Measurements from ENCODE around the gene RPGRIP1L.

The RPGRIP1L gene

DNA sequence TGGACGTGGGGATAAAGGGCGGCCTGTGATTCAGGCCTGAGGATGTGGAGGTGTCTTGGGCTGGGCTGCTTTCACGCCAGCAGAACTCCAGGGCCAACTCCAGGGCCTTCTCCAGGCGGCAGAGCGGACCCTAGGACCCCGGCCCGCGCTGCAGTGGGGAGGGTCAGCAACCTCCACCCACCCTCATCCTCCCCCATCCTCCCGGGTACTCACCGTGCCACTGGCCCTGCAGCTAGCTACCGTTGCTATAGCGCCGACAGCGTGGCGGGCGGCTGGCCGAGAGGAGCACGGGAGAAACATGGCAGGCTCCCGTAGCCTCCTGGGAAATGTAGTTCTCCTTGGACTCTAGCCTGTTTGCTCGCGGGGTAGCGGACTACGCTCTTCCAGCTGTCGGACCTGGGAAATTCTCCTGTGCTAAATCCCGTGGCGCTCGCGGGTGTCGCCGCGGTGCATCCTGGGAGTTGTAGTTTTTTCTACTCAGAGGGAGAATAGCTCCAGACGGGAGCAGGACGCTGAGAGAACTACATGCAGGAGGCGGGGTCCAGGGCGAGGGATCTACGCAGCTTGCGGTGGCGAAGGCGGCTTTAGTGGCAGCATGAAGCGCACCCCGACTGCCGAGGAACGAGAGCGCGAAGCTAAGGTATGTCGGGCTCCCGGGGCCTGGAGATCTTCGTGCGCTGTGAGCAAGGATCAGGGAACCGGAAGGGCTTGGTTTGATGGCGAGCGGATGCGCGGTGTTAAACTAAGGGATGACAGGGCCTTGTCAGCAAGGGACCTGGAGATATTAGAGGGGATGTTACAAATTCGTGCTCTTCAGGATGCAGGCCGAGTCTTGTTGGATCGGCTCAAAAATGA is at the start of gene RPGRIP1L, which contains the start of gene FTO:
RPGRIP1L (minus strand) TSS at position 270 of the 855 bp plus-strand sequence. CDS start 3,136 bp downstream, outside the sequence.
FTO (plus strand) TSS at position 567 of the 855 bp plus-strand sequence.
- DNase-seq: peak; percentile 99

DNA sequence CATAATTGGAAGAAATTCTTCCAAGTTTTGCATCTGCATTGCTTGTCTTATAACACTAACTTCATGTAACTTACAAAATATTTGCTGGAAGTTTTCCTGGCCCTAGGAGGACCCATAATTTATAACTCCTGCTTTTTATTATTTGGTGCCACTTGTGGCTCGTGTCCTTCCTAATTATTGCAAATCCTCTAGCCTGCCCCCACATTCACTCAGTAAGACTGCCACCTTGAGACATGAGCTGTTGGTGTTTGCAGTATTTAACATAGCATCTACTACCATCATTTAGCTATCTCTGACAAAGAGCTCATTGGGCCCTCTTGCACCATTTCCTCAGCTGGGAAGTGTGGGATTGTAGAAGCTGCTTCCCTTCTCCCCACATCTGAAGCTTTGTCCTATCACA is 49.8 kb upstream of the RPGRIP1L start:
- DNase-seq: no peak

DNA sequence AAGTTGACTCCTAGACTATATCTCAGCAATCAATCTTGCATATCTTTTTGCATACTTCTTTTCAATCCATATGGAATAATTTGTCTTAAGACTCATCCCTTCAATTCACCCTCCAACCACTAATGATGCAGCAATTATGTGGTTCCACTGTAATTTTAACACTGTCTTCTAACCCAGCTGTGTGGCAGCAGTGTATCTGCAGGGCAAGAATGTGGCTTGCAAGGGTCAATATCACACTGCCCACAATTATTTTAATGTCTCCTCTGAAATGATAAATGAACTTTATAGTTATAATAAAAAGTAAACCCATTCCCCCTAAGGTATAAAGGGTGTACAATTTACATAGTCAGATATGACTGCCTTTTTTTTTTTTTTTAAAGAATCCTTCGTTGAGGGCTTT is 48.9 kb upstream of the RPGRIP1L start:
- DNase-seq: no peak

DNA sequence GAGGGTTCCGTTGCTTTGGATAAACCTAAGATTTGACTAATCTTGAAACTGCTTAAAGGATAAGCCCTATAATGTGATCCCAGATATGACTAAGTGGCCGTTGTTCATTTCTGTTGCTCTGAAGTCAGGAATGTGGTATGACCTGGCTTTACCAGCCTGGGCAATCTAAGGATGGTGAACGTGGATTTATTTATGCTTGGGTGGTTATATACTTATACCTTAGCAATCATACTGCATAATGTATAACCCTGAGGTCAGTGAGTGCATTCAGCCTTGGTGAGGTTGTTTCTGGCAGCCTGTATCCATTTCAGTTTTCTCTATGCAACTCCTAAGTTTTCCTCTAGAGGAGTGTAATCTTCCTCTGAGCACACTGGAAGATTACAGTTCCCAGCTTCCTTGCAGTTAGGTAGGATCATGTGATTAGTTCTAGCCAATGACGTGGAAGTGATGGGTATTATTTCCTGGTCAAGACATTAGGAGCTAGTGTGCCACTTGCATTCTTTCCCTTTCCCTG is 42.2 kb upstream of the RPGRIP1L start:
- no peak for DNase-seq

DNA sequence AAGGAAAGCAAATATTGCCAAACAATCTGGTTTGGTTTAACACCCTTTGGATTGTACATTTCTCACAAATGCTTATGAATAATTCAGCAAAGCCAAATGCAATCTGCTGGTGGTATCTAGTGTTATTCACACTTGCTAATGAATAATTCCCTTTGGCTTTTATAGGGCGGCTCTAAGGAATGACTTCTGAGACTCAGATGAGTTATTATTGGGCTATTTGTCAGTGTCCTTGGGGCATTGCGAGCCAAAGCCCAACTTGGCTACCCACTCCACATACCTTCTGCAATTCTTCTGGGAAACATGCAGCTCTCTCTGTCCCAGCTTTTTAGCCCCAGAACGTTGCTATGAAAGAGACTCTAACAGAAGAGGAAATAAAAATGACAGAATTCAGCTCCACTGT is 41.4 kb upstream of the RPGRIP1L start:
- no peak for DNase-seq

DNA sequence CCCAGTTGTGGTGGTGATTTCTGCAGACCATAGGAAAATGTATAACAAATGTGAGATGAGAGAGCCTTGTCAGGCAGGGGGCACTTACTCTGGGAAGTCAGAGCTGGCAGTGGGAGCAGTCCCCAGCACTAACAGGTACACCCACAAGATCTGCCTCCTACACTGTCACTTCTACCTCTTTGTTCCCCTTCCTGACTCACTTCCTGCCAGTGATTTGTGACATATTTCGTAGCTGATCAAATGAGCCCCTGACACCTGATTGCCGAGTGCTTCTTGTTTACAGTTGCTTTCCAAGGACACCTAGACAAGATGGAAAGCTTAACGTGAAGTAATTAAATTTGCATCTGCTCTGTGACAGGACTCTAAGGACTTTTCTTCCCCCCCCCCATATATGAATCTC is 40.8 kb upstream of the RPGRIP1L start:
- peak; percentile 14 for DNase-seq

DNA sequence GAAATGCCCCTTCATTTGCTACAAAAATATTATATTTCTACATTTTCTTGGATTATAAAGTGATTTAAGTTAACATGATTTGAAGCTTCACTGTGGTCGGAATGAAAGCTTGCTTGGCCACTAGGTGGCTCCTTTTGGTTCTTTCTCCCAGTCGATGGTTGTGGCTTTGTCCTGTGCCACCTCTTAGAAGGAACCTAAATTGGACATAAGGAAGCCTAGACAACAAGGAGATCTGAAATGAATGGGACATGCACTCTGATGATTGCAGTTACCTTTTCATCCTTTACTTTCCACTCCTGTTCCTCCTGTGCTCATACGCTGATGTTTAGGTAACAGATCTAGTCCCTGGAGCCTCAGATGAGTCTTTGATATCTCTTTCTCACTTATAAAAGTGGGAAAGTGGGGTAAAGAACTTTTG is 39.5 kb upstream of the RPGRIP1L start:
- DNase-seq: peak; percentile 15

DNA sequence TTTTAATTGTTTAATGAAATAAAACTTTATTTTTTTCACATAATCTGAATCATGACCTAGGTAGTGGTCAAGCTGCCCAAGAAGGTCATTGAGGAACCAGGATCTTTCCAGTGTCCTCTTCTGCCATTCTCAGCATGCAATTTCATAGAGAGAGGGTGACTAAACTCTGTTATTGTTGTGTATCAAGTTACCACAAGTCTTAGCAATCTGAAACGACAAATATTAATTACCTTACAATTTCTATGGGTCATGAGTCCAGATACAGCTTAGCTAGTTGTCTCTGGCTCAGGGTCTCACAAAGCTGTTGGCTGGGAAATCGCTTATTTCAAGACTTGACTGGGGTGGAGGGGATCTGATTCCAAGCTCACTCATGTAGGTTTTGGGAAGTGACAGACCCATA is 37.9 kb upstream of the RPGRIP1L start:
- no peak for DNase-seq

DNA sequence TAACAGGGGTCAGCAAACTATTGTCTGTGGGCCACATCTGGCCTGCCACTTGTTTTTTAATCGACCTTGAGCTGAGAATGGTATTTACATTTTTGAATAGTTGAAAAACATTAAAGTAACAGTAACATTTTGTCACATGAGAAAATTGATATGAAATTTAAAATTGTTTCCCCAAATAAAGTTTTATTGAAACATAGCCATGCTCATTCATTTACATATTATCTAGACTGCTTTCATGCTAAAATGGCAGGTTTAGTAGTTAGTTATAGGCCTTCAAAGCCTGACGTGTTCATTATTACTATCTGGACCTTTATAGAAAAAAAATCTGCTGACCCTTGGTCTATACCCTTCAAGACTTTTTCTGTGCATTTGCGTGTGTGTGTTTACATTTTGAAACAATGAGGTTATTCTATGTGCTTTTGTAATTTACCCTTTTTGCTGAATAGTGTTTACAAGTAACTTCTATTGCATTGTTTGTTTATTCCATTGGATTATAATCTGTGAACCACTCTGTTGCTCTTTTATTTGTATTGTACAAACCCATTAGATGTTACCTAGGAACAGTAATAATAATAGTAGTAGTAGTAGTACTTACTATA is 37.4 kb upstream of the RPGRIP1L start:
- no peak for DNase-seq

DNA sequence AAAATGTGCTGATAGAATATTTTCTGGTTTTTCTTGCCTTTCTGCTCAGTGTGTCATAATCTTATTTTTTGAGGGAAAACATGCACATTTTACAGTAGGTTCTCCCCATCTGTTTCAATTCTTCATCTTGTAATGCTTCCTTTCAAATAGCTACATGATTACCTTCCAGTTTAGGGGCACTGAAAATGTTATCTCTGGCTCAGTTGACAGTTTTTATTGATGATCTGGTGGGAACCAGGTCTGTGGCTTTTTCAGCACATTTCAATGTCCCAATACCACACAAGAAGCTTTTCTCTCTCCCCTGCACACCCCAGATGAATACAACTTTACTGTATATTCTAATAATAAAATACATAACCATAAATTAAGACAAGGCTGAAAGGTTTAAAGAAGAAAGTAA is 36.8 kb upstream of the RPGRIP1L start:
- no peak for DNase-seq

DNA sequence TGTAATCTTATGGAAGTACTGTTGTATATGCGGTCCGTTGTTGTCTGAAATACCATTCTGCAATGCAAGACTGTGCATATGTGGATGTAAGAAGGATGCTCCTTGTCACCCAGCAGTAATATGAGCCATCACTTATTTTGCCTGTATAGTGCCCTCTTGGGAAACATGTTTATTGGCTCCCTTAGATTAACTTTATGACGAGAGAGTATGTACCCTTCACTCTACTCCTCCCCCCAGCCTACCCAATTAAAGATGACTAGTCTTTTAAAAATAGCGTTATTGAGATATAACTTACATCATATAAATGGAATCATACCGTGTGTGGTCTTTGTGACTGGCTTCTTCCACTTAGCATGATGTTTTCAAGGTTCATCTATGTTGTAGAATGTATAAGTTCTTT is 33.9 kb upstream of the RPGRIP1L start:
- no peak for DNase-seq

DNA sequence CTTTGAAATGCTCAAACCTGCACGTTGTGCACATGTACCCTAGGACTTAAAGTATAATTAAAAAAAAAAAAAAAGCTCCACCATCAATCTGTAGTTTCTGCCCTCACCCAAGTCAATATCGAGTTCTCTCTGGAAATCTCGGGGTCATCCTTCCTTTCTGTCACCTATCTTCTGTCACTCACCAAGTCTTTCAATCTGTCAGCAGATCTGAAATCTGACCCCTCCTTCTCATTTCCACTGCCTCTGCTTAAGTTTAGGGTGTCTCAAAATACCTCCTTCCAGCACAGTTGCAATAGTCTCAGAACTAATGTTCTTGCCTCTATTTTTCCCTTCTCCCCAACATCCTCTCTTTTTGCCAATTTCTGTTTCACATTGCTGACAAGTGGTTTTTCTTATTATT is 32.6 kb upstream of the RPGRIP1L start:
- DNase-seq: no peak

DNA sequence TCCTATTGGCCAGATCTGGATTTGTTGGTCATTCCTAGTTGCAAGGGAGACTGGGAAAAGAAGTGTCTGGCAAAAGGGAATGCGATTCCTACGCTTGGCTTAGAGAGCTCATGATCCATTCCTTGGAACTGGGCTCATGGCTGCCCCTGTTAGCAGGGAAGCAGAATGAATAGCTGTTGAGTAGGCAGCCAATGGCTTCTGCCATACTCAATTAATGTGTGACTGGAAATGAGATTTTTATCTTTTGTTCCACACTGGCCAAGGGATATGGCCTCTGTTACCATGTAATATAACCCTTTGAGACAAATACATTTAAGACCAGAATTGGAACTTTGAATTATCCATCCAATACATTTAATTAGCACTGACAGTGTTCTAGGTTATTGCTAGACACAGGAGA is 31.2 kb upstream of the RPGRIP1L start:
- DNase-seq: no peak

DNA sequence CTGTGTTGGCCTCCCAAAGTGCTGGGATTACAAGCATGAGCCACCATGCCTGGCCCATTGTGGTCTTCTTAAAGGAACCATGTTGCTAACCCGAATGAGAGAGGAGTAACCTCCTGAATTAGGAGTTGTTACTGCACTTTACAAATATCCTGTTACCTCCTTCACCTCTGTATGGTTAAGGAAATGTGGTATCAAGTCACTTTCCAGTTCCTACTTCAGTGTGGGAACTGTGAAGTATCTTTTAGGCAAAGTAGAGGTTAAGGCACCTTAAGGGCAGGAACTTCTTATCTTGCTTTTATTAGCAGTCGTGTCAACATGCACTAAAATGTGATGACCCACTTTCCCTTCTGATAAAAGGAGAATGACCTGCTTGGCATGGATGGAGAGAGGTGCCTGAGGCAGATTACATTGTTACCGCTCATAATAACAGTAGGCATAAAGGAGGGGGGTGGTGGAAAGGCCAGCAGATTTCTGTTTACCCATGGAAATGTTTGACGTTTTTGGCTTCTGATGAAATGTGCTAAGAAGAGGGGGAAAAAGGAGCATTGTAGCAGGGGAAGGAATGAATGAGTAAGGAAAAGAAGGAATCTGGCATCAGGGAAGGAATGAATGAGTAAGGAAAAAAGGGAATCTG is 28.8 kb upstream of the RPGRIP1L start:
- no peak for DNase-seq

DNA sequence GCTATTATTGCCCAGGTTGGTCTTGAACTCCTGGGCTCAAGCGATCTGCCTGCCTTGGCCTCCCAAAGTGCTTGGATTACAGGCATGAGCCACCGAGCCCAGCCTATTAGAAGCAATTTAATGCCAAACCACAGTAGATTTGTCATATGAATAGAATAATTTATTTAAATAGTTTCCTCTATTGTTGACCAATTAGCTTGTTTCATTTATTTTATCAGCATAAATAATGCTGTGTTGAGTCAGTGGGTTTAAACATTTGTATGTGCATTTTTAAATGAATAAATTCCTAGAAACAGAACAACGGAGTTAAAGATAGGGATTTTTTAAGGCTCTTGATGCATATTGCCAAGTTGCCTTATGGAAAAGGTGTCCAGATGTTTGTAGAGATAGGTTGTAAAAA is 27.0 kb upstream of the RPGRIP1L start:
- no peak for DNase-seq

DNA sequence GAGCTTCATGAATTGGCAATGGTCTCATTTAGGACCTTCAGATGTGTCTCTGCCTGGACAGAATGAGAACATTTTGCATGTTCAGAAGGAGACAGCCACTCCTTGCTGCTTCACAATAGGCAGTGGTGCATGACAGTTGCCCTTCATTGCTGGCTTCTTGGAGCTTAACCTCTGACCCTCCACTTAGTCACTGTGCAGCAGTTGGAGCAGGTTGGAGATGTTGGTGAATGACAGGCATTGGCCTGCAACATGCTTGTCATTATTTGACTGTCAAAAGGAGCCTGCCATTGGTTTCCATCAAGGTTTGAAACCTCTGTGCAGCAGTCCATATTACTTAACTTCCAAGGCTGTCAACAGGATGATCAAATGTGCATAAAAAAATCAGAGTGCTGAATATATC is 23.0 kb upstream of the RPGRIP1L start:
- DNase-seq: no peak

DNA sequence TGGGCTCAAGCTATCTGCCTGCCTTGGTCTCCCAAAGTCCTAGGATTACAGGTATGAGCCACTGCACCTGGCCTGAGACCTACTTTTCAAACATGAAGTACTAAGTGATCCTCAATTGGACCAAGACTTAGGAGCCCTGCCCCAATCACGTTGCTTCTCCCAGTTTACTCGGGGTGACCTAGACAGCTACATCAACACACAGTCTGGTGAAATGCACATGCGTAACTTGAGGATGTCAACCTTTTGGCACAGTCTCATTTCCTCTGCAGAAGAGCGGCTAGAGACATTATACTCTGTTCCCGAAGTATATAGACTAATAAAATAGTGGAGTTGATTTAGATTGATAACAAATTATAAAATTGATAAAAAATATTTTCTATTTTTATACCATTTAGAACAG is 17.4 kb upstream of the RPGRIP1L start:
- no peak for DNase-seq

DNA sequence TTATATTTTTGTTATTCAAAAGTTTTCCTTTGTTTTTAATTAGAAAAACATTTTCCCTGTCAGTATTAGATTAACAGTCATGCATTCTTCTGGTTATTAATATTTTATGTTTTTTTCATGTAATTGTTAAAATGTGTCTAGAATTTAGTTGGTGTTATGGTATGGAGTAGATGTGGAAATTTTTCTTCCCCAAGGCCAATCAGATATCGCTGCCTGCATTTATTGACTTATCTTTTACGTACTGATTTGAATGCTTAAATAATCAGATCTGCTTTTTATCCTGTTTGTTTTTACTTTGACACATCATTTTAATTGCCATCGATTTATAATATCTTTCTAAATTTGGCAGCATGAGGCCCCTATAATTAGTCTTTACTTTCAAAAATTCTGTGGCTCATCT is 13.9 kb upstream of the RPGRIP1L start:
- DNase-seq: no peak

DNA sequence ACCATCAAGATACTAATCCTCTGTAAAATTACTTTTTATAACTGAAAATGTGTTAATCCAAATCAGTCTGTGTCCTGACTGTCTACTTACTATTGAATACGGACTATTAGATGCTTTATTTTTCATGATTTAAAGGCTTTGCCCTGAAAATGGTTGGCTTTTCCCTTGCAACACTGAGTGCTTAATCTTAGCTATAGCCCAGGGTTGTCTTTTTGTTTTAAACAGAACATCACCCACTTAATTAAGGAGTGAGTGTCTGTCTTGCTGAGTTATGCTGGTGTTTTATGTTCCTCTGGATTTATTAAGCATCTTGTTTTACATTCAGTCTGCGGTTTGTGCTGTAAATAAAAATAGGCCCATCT is 11.3 kb upstream of the RPGRIP1L start:
- no peak for DNase-seq

DNA sequence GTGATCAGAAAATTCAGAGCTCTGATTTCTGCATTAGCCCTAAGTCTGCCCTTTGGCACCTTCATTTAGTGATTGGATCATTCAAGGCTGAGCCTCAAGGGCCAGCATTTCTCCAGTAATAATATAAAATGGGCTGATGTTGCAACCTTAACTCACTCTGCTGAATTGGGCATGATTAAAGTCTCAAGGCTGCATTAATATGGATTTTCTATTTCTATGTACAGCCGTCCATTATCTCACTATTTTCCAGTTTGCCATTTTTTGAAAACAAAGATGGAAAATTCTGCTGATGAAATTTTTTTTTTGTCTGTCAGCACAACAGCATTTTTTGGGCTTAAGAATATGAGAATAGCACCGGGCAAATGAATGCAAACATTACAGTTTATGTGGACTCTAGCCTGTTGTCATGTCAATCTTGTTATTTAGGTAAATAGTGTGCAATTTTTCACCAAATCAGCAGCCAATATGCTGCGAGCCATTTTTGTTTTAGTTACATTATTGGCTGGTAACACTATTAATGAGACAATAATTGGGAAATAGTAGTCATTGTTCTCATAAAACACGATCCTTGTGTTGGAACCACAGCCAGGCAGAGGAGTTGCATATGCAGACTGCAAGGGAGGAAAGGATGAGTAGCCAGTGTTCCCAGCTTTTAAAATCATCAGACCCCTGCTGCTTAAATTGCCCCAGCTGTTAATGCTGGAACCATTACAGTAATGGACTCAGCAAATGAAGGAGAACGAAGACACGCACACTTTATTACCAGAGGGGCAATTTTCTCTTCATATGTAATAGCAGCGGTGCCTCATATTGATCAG is 10.8 kb upstream of the RPGRIP1L start:
- no peak for DNase-seq

DNA sequence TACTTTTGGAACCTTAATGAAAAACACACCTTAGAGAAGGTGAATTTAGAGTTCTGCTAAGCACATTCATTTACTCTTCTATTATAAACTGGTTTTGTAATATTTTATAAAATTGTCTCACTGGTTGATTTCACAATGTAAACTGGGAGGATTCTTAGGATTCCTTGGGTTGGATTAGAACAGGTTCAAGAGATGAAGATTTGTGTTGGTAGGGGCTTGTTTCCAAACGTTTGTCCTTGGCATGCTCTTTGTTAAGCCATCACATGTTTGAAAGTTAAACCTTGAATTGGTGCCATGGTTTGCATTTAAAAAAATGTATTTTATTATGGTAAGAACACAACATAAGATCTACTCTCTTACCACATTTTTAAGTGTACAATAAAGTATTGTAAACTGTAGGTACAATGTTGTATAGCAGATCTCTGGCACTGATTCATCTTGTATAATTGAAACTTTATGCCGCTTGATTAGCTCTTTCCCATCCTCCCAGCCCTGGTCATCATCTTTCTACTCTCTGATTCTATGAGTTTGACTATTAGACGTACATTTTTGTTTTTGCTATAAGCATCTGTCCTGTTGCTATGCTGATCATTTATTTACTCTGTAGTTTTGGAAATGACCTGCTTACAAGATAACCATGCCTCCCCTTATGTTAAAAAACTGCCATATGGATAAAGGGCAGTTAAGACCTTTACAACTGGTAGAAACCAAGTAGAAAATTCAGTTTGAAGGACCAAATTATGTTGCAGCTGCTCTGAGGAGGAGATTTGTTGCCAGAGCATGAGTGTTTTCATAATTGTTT is 9.9 kb upstream of the RPGRIP1L start:
- DNase-seq: no peak

DNA sequence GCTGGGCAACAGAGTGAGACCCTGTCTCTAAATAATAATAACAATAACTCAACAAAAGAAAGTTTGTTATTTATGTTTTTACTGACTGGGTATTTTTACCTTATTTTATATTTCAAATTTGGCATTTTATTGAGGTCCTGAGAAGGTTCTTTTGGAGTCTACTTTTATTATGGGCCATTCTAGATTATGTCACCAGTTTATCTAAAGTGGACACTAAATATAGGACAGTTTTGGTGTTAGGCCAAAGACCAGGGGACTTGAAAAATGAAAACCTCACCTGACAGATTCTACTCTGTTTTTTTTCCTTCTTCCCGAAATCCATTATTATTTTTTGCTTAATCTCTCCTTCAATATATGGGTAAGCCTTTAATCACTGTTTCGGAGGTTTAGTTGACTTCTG is 8.4 kb upstream of the RPGRIP1L start:
- no peak for DNase-seq
